GM21825 (cell line): ENCODE measurements around the gene NPR2.

Experiments
- ATAC-seq: cut with Tn5 transposase; IDR thresholded peaks from one replicate; pipeline ENCODE4 v1.9.1; 2021; ENCODE audit warnings: mild to moderate bottlenecking, moderate library complexity; ENCODE audit not compliant: unreplicated experiment

NPR2 gene

GRCh38 chr9:35829084-35829763 is 37.8 kb downstream of the NPR2 start, which contains the start of gene TMEM8B:
TSS of gene TMEM8B (plus strand) at chr9:35829228. CDS start at chr9:35829448, 220 bp downstream.
- peak; percentile 67 for ATAC-seq

- ATAC-seq = no peak
These were observed 38.3 kb downstream of the NPR2 start for GRCh38 chr9:35829764-35830096.

- no peak for ATAC-seq
These were observed 39.6 kb downstream of the NPR2 start for GRCh38 chr9:35831040-35831439.

- no peak for ATAC-seq
These were observed 41.4 kb downstream of the NPR2 start for GRCh38 chr9:35832814-35833213.

- ATAC-seq = no peak
These were observed 43.1 kb downstream of the NPR2 start for GRCh38 chr9:35834260-35835215.

- no peak for ATAC-seq
These were observed 43.8 kb downstream of the NPR2 start for GRCh38 chr9:35835216-35835632.

GRCh38 chr9:35835766-35836165 is 44.4 kb downstream of the NPR2 start:
- no peak for ATAC-seq

- no peak for ATAC-seq
These were observed 45.2 kb downstream of the NPR2 start for GRCh38 chr9:35836595-35836994.

GRCh38 chr9:35839926-35840325 is 48.5 kb downstream of the NPR2 start:
- ATAC-seq = no peak

GRCh38 chr9:35840881-35841644 is 49.7 kb downstream of the NPR2 start:
- no peak for ATAC-seq

- ATAC-seq = no peak
These were observed 50.2 kb downstream of the NPR2 start for GRCh38 chr9:35841645-35841900.

- ATAC-seq = no peak
These were observed 50.8 kb downstream of the NPR2 start for GRCh38 chr9:35842020-35842745.

GRCh38 chr9:35842795-35843194 is 51.4 kb downstream of the NPR2 start:
- ATAC-seq = peak; percentile 55

- no peak for ATAC-seq
These were observed 53.4 kb downstream of the NPR2 start for GRCh38 chr9:35844628-35845270.

GRCh38 chr9:35845824-35846771 is 54.7 kb downstream of the NPR2 start:
- ATAC-seq = no peak

- ATAC-seq = peak; percentile 81
These were observed 56.6 kb downstream of the NPR2 start for GRCh38 chr9:35847792-35848572.

- no peak for ATAC-seq
These were observed 61.0 kb downstream of the NPR2 start for GRCh38 chr9:35852267-35852815.
